Sigmoid colon (tissue), 4 donors: ENCODE data around the gene APAF1.
"Not testable (repeated sequence)": the region's sequence is repeated elsewhere in the genome, so short reads cannot be mapped to it uniquely, and the experiment has no call there.

Experiments
- CTCF ChIP-seq, 4 experiments: fragments of 450-650 bp in 3 of 4; fragments of 200-600 bp in 1 of 4; IDR thresholded peaks; one replicate each; pipeline ENCODE4 v1.5.1; 2016 to 2019; ENCODE audit warnings: antibody characterized with exemption in 4 of 4, mild to moderate bottlenecking in 3 of 4, moderate library complexity in 2 of 4
- EP300 ChIP-seq, 4 donors: sonication (generic); formaldehyde crosslinking; IDR thresholded peaks; one replicate each; pipeline ENCODE4 v1.6.1; 2017; ENCODE audit warnings: antibody characterized with exemption in 4 of 4
- POLR2AphosphoS5 ChIP-seq, 4 donors: sonication (generic); formaldehyde crosslinking; IDR thresholded peaks; one replicate each; pipeline ENCODE4 v1.6.1; 2017; ENCODE audit warnings: antibody characterized with exemption in 4 of 4

DNA sequence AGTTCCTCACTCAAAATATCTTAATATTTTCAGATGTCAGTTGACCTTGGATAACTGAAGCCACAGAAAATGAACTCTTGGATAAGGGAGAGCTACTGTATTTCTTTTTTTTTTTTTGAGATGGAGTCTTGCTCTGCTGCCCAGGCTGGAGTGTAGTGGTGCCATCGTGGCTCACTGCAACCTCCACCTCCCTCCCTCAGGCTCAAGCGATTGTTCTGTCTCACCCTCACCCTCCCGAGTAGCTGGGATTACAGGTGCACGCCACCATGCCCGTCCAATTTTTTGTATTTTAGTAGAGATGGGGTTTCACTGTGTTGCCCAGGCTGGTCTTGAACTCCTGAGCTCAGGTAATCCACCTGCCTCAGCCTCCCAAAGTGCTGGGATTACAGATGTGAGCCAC, 47.8 kb upstream of the APAF1 start:
- not testable (repeated sequence) for TF ChIP-seq POLR2AphosphoS5, CTCF, EP300 (IDR thresholded peaks at IDR 0.05)
